SK-N-SH treated with all-trans-retinoic acid at 6 μM for 48 hours (cell line): ENCODE measurements around the gene CACNA2D4.

Experiments used
- ATAC-seq: fragments of 200-7000 bp; cut with Tn5 transposase; 3 replicates; pipeline ENCODE4 v1.9.1; 2020; ENCODE audit warnings: mild to moderate bottlenecking, moderate library complexity
- ARNTL ChIP-seq: fragments of 450-650 bp; formaldehyde crosslinking; IDR thresholded peaks from 2 replicates; pipeline ENCODE4 v1.5.0; 2020; ENCODE audit warnings: low read depth, mild to moderate bottlenecking, moderate library complexity, borderline replicate concordance
- CSDC2 ChIP-seq: fragments of 250-450 bp; sonication (Bioruptor Pico); IDR thresholded peaks from 2 replicates; pipeline ENCODE4 v1.5.0; 2020; ENCODE audit warnings: mild to moderate bottlenecking, moderate library complexity
- ESRRG ChIP-seq: fragments of 250-450 bp; sonication (Bioruptor Pico); IDR thresholded peaks from 2 replicates; pipeline ENCODE4 v1.6.1; 2021; ENCODE audit warnings: mild to moderate bottlenecking
- GLIS3 ChIP-seq: fragments of 250-450 bp; sonication (Bioruptor Pico); IDR thresholded peaks from 2 replicates; pipeline ENCODE4 v1.5.0; 2020; ENCODE audit warnings: mild to moderate bottlenecking, moderate library complexity
- ISL1 ChIP-seq: fragments of 250-450 bp; sonication (Bioruptor Pico); IDR thresholded peaks from 2 replicates; pipeline ENCODE4 v2.1.2; 2022; ENCODE audit warnings: mild to moderate bottlenecking, moderate library complexity
- OSR1 ChIP-seq: fragments of 250-450 bp; sonication (Bioruptor Pico); IDR thresholded peaks from 2 replicates; pipeline ENCODE4 v1.8.0; 2022; ENCODE audit warnings: moderate library complexity, mild to moderate bottlenecking, inconsistent platforms
- PATZ1 ChIP-seq: fragments of 250-450 bp; sonication (Bioruptor Pico); IDR thresholded peaks from 2 replicates; pipeline ENCODE4 v1.8.0; 2020; ENCODE audit warnings: mild to moderate bottlenecking, moderate library complexity, borderline replicate concordance
- POU6F1 ChIP-seq: fragments of 250-450 bp; sonication (Bioruptor Pico); IDR thresholded peaks from 2 replicates; pipeline ENCODE4 v1.8.0; 2021; ENCODE audit warnings: low read depth, mild to moderate bottlenecking, moderate library complexity, borderline replicate concordance
- PPARA ChIP-seq: fragments of 250-450 bp; sonication (Bioruptor Pico); IDR thresholded peaks from 2 replicates; pipeline ENCODE4 v1.5.0; 2020; ENCODE audit warnings: mild to moderate bottlenecking, borderline replicate concordance
- RARB ChIP-seq: fragments of 250-450 bp; sonication (Bioruptor Pico); IDR thresholded peaks from 2 replicates; pipeline ENCODE4 v1.8.0; 2021; ENCODE audit warnings: mild to moderate bottlenecking, moderate library complexity
- SNAI2 ChIP-seq: fragments of 250-450 bp; sonication (Bioruptor Pico); IDR thresholded peaks from 2 replicates; pipeline ENCODE4 v1.5.0; 2020; ENCODE audit warnings: mild to moderate bottlenecking, moderate library complexity
- TCF4 ChIP-seq: fragments of 250-450 bp; sonication (Bioruptor Pico); IDR thresholded peaks from 2 replicates; pipeline ENCODE4 v1.8.0; 2021; ENCODE audit warnings: mild to moderate bottlenecking, moderate library complexity, borderline replicate concordance
- TSHZ2 ChIP-seq: fragments of 250-450 bp; sonication (Bioruptor Pico); IDR thresholded peaks from 2 replicates; pipeline ENCODE4 v1.5.0; 2020; ENCODE audit warnings: mild to moderate bottlenecking, moderate library complexity
- ZC3H10 ChIP-seq: fragments of 250-450 bp; sonication (Bioruptor Pico); IDR thresholded peaks from 2 replicates; pipeline ENCODE4 v1.5.1; 2021; ENCODE audit warnings: mild to moderate bottlenecking, moderate library complexity
- ZFP3 ChIP-seq: fragments of 250-450 bp; sonication (Bioruptor Pico); IDR thresholded peaks from 2 replicates; pipeline ENCODE4 v1.5.0; 2020; ENCODE audit warnings: mild to moderate bottlenecking, moderate library complexity
- ZNF8 ChIP-seq: fragments of 450-650 bp; formaldehyde crosslinking; IDR thresholded peaks from 2 replicates; pipeline ENCODE4 v1.5.0; 2020; ENCODE audit warnings: mild to moderate bottlenecking, moderate library complexity
- TF ChIP-seq, protein P1 (sequence below): fragments of 250-450 bp; sonication (Bioruptor Pico); IDR thresholded peaks from 2 replicates; pipeline ENCODE4 v1.5.1; 2020; ENCODE audit warnings: low read depth, mild to moderate bottlenecking, moderate library complexity
- TF ChIP-seq, protein P2 (sequence below): fragments of 250-450 bp; sonication (Bioruptor Pico); IDR thresholded peaks from 2 replicates; pipeline ENCODE4 v1.5.1; 2021; ENCODE audit warnings: mild to moderate bottlenecking, moderate library complexity

CACNA2D4 gene

GRCh38 chr12:1842905-1843640, 75.4 kb downstream of the CACNA2D4 start:
- ATAC-seq = no peak
- TF ChIP-seq ARNTL (CRISPR knock-in tag) (no peak), TSHZ2 (CRISPR knock-in tag) (no peak), TCF4 (CRISPR knock-in tag) (no peak), PPARA (CRISPR knock-in tag) (no peak), GLIS3 (CRISPR knock-in tag) (no peak), OSR1 (no peak), CSDC2 (CRISPR knock-in tag) (no peak), RARB (CRISPR knock-in tag) (no peak), SNAI2 (CRISPR knock-in tag) (no peak), PATZ1 (no peak)

- TF ChIP-seq, protein P1, sequence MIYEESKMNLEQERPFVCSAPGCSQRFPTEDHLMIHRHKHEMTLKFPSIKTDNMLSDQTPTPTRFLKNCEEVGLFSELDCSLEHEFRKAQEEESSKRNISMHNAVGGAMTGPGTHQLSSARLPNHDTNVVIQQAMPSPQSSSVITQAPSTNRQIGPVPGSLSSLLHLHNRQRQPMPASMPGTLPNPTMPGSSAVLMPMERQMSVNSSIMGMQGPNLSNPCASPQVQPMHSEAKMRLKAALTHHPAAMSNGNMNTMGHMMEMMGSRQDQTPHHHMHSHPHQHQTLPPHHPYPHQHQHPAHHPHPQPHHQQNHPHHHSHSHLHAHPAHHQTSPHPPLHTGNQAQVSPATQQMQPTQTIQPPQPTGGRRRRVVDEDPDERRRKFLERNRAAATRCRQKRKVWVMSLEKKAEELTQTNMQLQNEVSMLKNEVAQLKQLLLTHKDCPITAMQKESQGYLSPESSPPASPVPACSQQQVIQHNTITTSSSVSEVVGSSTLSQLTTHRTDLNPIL (CRISPR knock-in tag) = no peak
- TF ChIP-seq ESRRG (CRISPR knock-in tag) = no peak
- TF ChIP-seq ZFP3 (CRISPR knock-in tag) = no peak
- TF ChIP-seq OSR1 = no peak
- no peak for TF ChIP-seq PPARA (CRISPR knock-in tag)
- TF ChIP-seq RARB (CRISPR knock-in tag) = no peak
- TF ChIP-seq ZC3H10 = no peak
- no peak for TF ChIP-seq POU6F1 (CRISPR knock-in tag)
- no peak for TF ChIP-seq TCF4 (CRISPR knock-in tag)
- no peak for TF ChIP-seq ISL1 (CRISPR knock-in tag)
- ATAC-seq = no peak
Measured at GRCh38 chr12:1842183-1842904, 76.1 kb downstream of the CACNA2D4 start.

- ATAC-seq = no peak
- TF ChIP-seq ESRRG (CRISPR knock-in tag) (no peak), ZNF8 (no peak), SNAI2 (CRISPR knock-in tag) (no peak), PPARA (CRISPR knock-in tag) (no peak)
- TF ChIP-seq, protein P1 (CRISPR knock-in tag) = no peak
- TF ChIP-seq, protein P2, sequence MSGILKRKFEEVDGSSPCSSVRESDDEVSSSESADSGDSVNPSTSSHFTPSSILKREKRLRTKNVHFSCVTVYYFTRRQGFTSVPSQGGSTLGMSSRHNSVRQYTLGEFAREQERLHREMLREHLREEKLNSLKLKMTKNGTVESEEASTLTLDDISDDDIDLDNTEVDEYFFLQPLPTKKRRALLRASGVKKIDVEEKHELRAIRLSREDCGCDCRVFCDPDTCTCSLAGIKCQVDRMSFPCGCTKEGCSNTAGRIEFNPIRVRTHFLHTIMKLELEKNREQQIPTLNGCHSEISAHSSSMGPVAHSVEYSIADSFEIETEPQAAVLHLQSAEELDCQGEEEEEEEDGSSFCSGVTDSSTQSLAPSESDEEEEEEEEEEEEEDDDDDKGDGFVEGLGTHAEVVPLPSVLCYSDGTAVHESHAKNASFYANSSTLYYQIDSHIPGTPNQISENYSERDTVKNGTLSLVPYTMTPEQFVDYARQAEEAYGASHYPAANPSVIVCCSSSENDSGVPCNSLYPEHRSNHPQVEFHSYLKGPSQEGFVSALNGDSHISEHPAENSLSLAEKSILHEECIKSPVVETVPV (CRISPR knock-in tag) = no peak
Measured at GRCh38 chr12:1841586-1842182, 76.8 kb downstream of the CACNA2D4 start.
